Measurements from ENCODE around the gene CR1.

- TF ChIP-seq CHD1 (IDR thresholded peaks at IDR 0.05; ENCODE audit: low read depth, low read length) (no peak), MAZ (IDR thresholded peaks at IDR 0.05; ENCODE audit: borderline replicate concordance, low read depth, low read length) (no peak), FOS (IDR thresholded peaks at IDR 0.05; ENCODE audit: low read depth, low read length) (no peak), RAD21 (IDR thresholded peaks at IDR 0.05; ENCODE audit: low read length) (no peak), RFX5 (IDR thresholded peaks at IDR 0.05; ENCODE audit: low read depth, low read length) (no peak), POLR2A (IDR thresholded peaks at IDR 0.05; ENCODE audit: low read depth, low read length) (no peak), BHLHE40 (IDR thresholded peaks at IDR 0.05; ENCODE audit: low read depth, low read length) (no peak), MAFK (IDR thresholded peaks at IDR 0.05; ENCODE audit: low read depth, low read length) (no peak), CEBPB (IDR thresholded peaks at IDR 0.05; ENCODE audit: low read depth, low read length) (no peak)
- TF ChIP-seq, protein P1, sequence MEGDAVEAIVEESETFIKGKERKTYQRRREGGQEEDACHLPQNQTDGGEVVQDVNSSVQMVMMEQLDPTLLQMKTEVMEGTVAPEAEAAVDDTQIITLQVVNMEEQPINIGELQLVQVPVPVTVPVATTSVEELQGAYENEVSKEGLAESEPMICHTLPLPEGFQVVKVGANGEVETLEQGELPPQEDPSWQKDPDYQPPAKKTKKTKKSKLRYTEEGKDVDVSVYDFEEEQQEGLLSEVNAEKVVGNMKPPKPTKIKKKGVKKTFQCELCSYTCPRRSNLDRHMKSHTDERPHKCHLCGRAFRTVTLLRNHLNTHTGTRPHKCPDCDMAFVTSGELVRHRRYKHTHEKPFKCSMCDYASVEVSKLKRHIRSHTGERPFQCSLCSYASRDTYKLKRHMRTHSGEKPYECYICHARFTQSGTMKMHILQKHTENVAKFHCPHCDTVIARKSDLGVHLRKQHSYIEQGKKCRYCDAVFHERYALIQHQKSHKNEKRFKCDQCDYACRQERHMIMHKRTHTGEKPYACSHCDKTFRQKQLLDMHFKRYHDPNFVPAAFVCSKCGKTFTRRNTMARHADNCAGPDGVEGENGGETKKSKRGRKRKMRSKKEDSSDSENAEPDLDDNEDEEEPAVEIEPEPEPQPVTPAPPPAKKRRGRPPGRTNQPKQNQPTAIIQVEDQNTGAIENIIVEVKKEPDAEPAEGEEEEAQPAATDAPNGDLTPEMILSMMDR (conservative IDR thresholded peaks at IDR 0.05; ENCODE audit: low read depth, low read length): no peak
Observed at GRCh38 chr1:207453710-207454045, 42.3 kb upstream of the CR1 start.

All from IMR-90 (cell line).